ENCODE data around the gene FNIP2.
"Not testable (repeated sequence)": the region's sequence is repeated elsewhere in the genome, so short reads cannot be mapped to it uniquely, and the experiment has no call there.

The FNIP2 gene

GRCh38 chr4:158956918-158957317, 188.1 kb downstream of the FNIP2 start:
- not testable (repeated sequence) for DNase-seq (ENCODE audit: low read depth, low spot score)
